A549 (cell line): ENCODE data around the gene SDF2. TPM values are rescaled to one million over a fixed set of nuclear protein-coding genes. Genes with fewer than 3 reads are reported as not detected.
A peak's percentile ranks its signal among the peaks of the same experiment; 100 is the strongest.

ENCODE experiments used
- ATAC-seq, 2 experiments: fragments of 200-7000 bp in 1 of 2; fragments of >200 bp in 1 of 2; cut with Nextera tagmentation in 1 of 2; cut with Tn5 transposase in 1 of 2; 3 replicates each; pipeline versions ENCODE4 v1.8.0 to v1.9.1; 2018 to 2020; ENCODE audit warnings: mild to moderate bottlenecking in 1 of 2, moderate library complexity in 1 of 2
- CTCF ChIA-PET: fragments of 300-600 bp; sonication (Branson Sonifier 250); formaldehyde crosslinking; extraction: SDS; loops from one replicate; lab custom pipeline; 2021; ENCODE audit warnings: antibody characterized with exemption, inconsistent platforms; lab: Yijun Ruan, JAX
- POLR2A ChIA-PET: fragments of 350-600 bp; formaldehyde crosslinking; extraction: SDS; loops from one replicate; lab custom pipeline; 2021; ENCODE audit warnings: antibody characterized with exemption, inconsistent platforms; lab: Yijun Ruan, JAX
- DNase-seq, 2 experiments: peaks; one replicate each; pipeline versions ENCODE4 v3.0.0 to v3.0.0-alpha.2; 2011 to 2016; ENCODE audit warnings: low read depth in 1 of 2, low spot score in 1 of 2
- FAIRE-seq: peaks from 2 replicates; lab custom pipeline; 2011; peaks lifted over from hg19 to GRCh38; lab: Jason Lieb, UNC
- H3K27ac ChIP-seq, 2 experiments: fragments of >200 bp; sonication (Bioruptor Twin); formaldehyde crosslinking; 3 replicates each; pipeline ENCODE4 v1.5.1; 2016 to 2017
- H3K4me1 ChIP-seq: fragments of >200 bp; sonication (Bioruptor Twin); formaldehyde crosslinking; 3 replicates; pipeline ENCODE4 v1.6.1; 2016
- H3K4me2 ChIP-seq: fragments of >200 bp; sonication (Bioruptor Twin); formaldehyde crosslinking; 3 replicates; pipeline ENCODE4 v1.6.1; 2016
- H3K4me3 ChIP-seq: fragments of >200 bp; sonication (Bioruptor Twin); formaldehyde crosslinking; 3 replicates; pipeline ENCODE4 v1.5.1; 2016
- H3K9me3 ChIP-seq: fragments of >200 bp; sonication (Bioruptor Twin); formaldehyde crosslinking; 3 replicates; pipeline ENCODE4 v1.6.1; 2016
- ATOH8 ChIP-seq: fragments of 250-450 bp; sonication (Bioruptor Pico); IDR thresholded peaks from 2 replicates; pipeline ENCODE4 v1.5.0; 2020; ENCODE audit warnings: low read depth, mild to moderate bottlenecking, moderate library complexity
- BHLHE40 ChIP-seq: IDR thresholded peaks from 2 replicates; pipeline ENCODE4 v1.6.1; 2012; ENCODE audit warnings: low read depth, low read length, inconsistent platforms
- CBX2 ChIP-seq: fragments of 200-600 bp; sonication (generic); IDR thresholded peaks from 2 replicates; pipeline ENCODE4 v1.6.1; 2016; ENCODE audit warnings: low read depth, mild to moderate bottlenecking, borderline replicate concordance
- CBX8 ChIP-seq: fragments of 200-600 bp; sonication (generic); IDR thresholded peaks from 2 replicates; pipeline ENCODE4 v1.6.1; 2016
- CEBPB ChIP-seq, 2 experiments: fragments of >200 bp in 1 of 2; sonication (Bioruptor Twin) in 1 of 2; formaldehyde crosslinking in 1 of 2; IDR thresholded peaks; 2 replicates each; pipeline ENCODE4 v1.6.1; 2012 to 2016
- EHF ChIP-seq: fragments of 250-450 bp; sonication (Bioruptor Pico); IDR thresholded peaks from 2 replicates; pipeline ENCODE4 v1.5.0; 2020; ENCODE audit warnings: mild to moderate bottlenecking
- EHMT2 ChIP-seq: fragments of 200-600 bp; sonication (generic); IDR thresholded peaks from 2 replicates; pipeline ENCODE4 v1.6.1; 2016; ENCODE audit warnings: antibody characterized with exemption, low read depth, mild to moderate bottlenecking, moderate library complexity
- ESRRA ChIP-seq: fragments of 150-350 bp; IDR thresholded peaks from 2 replicates; pipeline ENCODE4 v1.6.1; 2014; ENCODE audit warnings: mild to moderate bottlenecking, low read length, borderline replicate concordance
- FOSB ChIP-seq: fragments of 250-450 bp; sonication (Bioruptor Pico); IDR thresholded peaks from 2 replicates; pipeline ENCODE4 v1.5.0; 2020; ENCODE audit warnings: mild to moderate bottlenecking, moderate library complexity
- HDAC2 ChIP-seq: fragments of 200-600 bp; sonication (generic); IDR thresholded peaks from 2 replicates; pipeline ENCODE4 v1.6.1; 2016
- HOXA7 ChIP-seq: fragments of 250-450 bp; sonication (Bioruptor Pico); IDR thresholded peaks from 2 replicates; pipeline ENCODE4 v1.5.0; 2020; ENCODE audit warnings: mild to moderate bottlenecking, moderate library complexity
- HOXB5 ChIP-seq: fragments of 250-450 bp; sonication (Bioruptor Pico); IDR thresholded peaks from 2 replicates; pipeline ENCODE4 v1.5.0; 2020; ENCODE audit warnings: mild to moderate bottlenecking, moderate library complexity
- JUN ChIP-seq, 2 experiments: fragments of >200 bp; sonication (Bioruptor Twin); formaldehyde crosslinking; IDR thresholded peaks; 2 replicates in 1 of 2; 3 replicates in 1 of 2; pipeline ENCODE4 v1.6.1; 2016 to 2017
- KDM1A ChIP-seq: fragments of 200-600 bp; sonication (generic); IDR thresholded peaks from 2 replicates; pipeline ENCODE4 v1.6.1; 2016; ENCODE audit warnings: low read depth, mild to moderate bottlenecking
- MAFK ChIP-seq: fragments of 450-650 bp; IDR thresholded peaks from 2 replicates; pipeline ENCODE4 v1.6.1; 2014; ENCODE audit not compliant: partially characterized antibody
- MYC ChIP-seq: IDR thresholded peaks from 2 replicates; pipeline ENCODE4 v1.6.1; 2012; ENCODE audit warnings: mild to moderate bottlenecking, inconsistent platforms, low read length, improper control_type of control experiment, borderline replicate concordance
- PBX3 ChIP-seq: IDR thresholded peaks from 2 replicates; pipeline ENCODE4 v1.6.1; 2012
- PHF8 ChIP-seq: fragments of 200-600 bp; sonication (generic); IDR thresholded peaks from 2 replicates; pipeline ENCODE4 v1.6.1; 2016; ENCODE audit warnings: low read depth, mild to moderate bottlenecking, antibody characterized with exemption, moderate library complexity, borderline replicate concordance
- POLR2A ChIP-seq: IDR thresholded peaks from 2 replicates; pipeline ENCODE4 v1.6.1; 2012; ENCODE audit warnings: mild to moderate bottlenecking, low read length
- POLR2AphosphoS2 ChIP-seq: conservative IDR thresholded peaks from 2 replicates; pipeline ENCODE4 v1.6.1; 2012; ENCODE audit warnings: low read length, improper control_type of control experiment, inconsistent platforms
- RAD21 ChIP-seq, 2 experiments: fragments of >200 bp in 1 of 2; sonication (Bioruptor Twin) in 1 of 2; formaldehyde crosslinking in 1 of 2; IDR thresholded peaks in 1 of 2; conservative IDR thresholded peaks in 1 of 2; 2 replicates in 1 of 2; 3 replicates in 1 of 2; pipeline ENCODE4 v1.6.1; 2012 to 2018; ENCODE audit warnings: inconsistent platforms in 1 of 2
- REST ChIP-seq: fragments of 200-600 bp; sonication (generic); IDR thresholded peaks from 2 replicates; pipeline ENCODE4 v1.6.1; 2016; ENCODE audit warnings: antibody characterized with exemption, mild to moderate bottlenecking, moderate library complexity
- RNF2 ChIP-seq: fragments of 200-600 bp; sonication (generic); IDR thresholded peaks from 2 replicates; pipeline ENCODE4 v1.6.1; 2016; ENCODE audit warnings: low read depth, mild to moderate bottlenecking, antibody characterized with exemption, moderate library complexity, borderline replicate concordance
- SMC3 ChIP-seq: fragments of >200 bp; sonication (Bioruptor Twin); formaldehyde crosslinking; IDR thresholded peaks from 3 replicates; pipeline ENCODE4 v1.6.1; 2018; ENCODE audit warnings: inconsistent platforms
- TFCP2L1 ChIP-seq: fragments of 250-450 bp; sonication (Bioruptor Pico); IDR thresholded peaks from 2 replicates; pipeline ENCODE4 v1.5.0; 2021; ENCODE audit warnings: mild to moderate bottlenecking
- ZC3H11A ChIP-seq: fragments of 450-650 bp; IDR thresholded peaks from 2 replicates; pipeline ENCODE4 v1.6.1; 2014; ENCODE audit warnings: antibody characterized with exemption, mild to moderate bottlenecking
- ZNF302 ChIP-seq: fragments of 250-450 bp; sonication (Bioruptor Pico); IDR thresholded peaks from 2 replicates; pipeline ENCODE4 v1.9.0; 2021; ENCODE audit warnings: inconsistent platforms, mild to moderate bottlenecking, moderate library complexity
- ZSCAN20 ChIP-seq: fragments of 250-450 bp; sonication (Bioruptor Pico); IDR thresholded peaks from 2 replicates; pipeline ENCODE4 v1.8.0; 2022; ENCODE audit warnings: mild to moderate bottlenecking, moderate library complexity
- WGBS: methylation state at CpG from one replicate; pipeline ENCODE4 v1.1.6; 2017; ENCODE audit errors: missing lambda C conversion rate; 5-methylcytosine and 5-hydroxymethylcytosine counted together
- polyA plus RNA-seq, 4 experiments: library from polyadenylated mRNA; depleted of rRNA in 3 of 4; stranded (reverse); fragments of >200 nt; fragmentation: RNase III in 1 of 4; extraction: RNeasy Plus Mini Kit Qiagen cat#74134 plus additional on column Dnase treatment in 1 of 4; gene quantifications; 2 replicates in 3 of 4; 3 replicates in 1 of 4; pipeline ENCODE4 v1.2.3, GENCODE V29; 2011 to 2017
- TF ChIP-seq, protein P1 (sequence below): fragments of 250-450 bp; sonication (Bioruptor Pico); IDR thresholded peaks from 2 replicates; pipeline ENCODE4 v1.5.0; 2021; ENCODE audit warnings: mild to moderate bottlenecking, moderate library complexity, borderline replicate concordance
- TF ChIP-seq, protein P2 (sequence below): fragments of >200 bp; sonication (Bioruptor Twin); formaldehyde crosslinking; IDR thresholded peaks from 2 replicates; pipeline ENCODE4 v1.6.1; 2016
- TF ChIP-seq, protein P3 (sequence below): IDR thresholded peaks from 2 replicates; pipeline ENCODE4 v1.6.1; 2012; ENCODE audit warnings: low read depth, borderline replicate concordance

SDF2 gene
- polyA plus RNA-seq, 2 of the 4 experiments (the other 2 are of a cell fraction), result 87.9 to 93.8 TPM

- peak overlapping the region; percentile 53 for H3K4me3 ChIP-seq
- peak; percentile 81 to 94 for ATAC-seq
- peaks cover 17% of the 10 kb centered on the region for H3K4me1 ChIP-seq
- WGBS, result 9% methylated on average over 55 of the region's 74 CpGs
- peak overlapping the region; percentile 73 for H3K4me2 ChIP-seq
- ChIA-PET CTCF (interaction anchor here (1.0 to 17.6 kb wide), 10 partner anchors 8 to 217 kb away, joined by 3 to 335 read pairs (median 10); partner anchors contain the start of genes BLTP2, NEK8, RPL23A and SUPT6H), POLR2A (interaction anchor here (0.6 to 4.8 kb wide), 18 partner anchors 8 to 132 kb away, joined by 3 to 54 read pairs (median 6); partner anchors contain the start of genes BLTP2, RPL23A, SDF2 and SUPT6H)
- FAIRE-seq, result no peak
- DNase-seq, result peak; percentile 92 to 97
- H3K27ac ChIP-seq, result peak overlapping the region; percentile 82 to 92
- H3K9me3 ChIP-seq, result no peaks in the 10 kb centered on the region
- TF ChIP-seq HDAC2, result no peak
- TF ChIP-seq ZC3H11A, result no peak
- TF ChIP-seq POLR2AphosphoS2, result 0 out of 2 replicates have a peak, but pooled peaks have one; percentile 2
- no peak for TF ChIP-seq KDM1A
- TF ChIP-seq EHF, result no peak
- peak; percentile 7; the same call in 1 of the 2 replicates for TF ChIP-seq ATOH8 (CRISPR knock-in tag)
- peak; percentile 52 for TF ChIP-seq FOSB (CRISPR knock-in tag)
- TF ChIP-seq ZSCAN20 (CRISPR knock-in tag), result no peak
- TF ChIP-seq RAD21 (conservative IDR thresholded peaks at IDR 0.05 in 1 of 2, IDR thresholded peaks at IDR 0.05 in 1 of 2), result no peak
- no peak for TF ChIP-seq MAFK
- TF ChIP-seq HOXA7 (CRISPR knock-in tag), result 0 out of 2 replicates have a peak, but pooled peaks have one; percentile 78
- TF ChIP-seq CEBPB (IDR thresholded peaks at IDR 0.05), result no peak
- no peak for TF ChIP-seq ZNF302 (CRISPR knock-in tag)
- TF ChIP-seq REST, result 0 out of 2 replicates have a peak, but pooled peaks have one; percentile 41
- TF ChIP-seq, protein P1, sequence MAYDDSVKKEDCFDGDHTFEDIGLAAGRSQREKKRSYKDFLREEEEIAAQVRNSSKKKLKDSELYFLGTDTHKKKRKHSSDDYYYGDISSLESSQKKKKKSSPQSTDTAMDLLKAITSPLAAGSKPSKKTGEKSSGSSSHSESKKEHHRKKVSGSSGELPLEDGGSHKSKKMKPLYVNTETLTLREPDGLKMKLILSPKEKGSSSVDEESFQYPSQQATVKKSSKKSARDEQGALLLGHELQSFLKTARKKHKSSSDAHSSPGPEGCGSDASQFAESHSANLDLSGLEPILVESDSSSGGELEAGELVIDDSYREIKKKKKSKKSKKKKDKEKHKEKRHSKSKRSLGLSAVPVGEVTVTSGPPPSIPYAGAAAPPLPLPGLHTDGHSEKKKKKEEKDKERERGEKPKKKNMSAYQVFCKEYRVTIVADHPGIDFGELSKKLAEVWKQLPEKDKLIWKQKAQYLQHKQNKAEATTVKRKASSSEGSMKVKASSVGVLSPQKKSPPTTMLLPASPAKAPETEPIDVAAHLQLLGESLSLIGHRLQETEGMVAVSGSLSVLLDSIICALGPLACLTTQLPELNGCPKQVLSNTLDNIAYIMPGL (CRISPR knock-in tag), result no peak
- no peak for TF ChIP-seq RNF2
- TF ChIP-seq CBX8, result no peak
- TF ChIP-seq POLR2A, result peak; percentile 81
- TF ChIP-seq PBX3, result peak; percentile 49; the same call in 1 of the 2 replicates
- no peak for TF ChIP-seq EHMT2
- no peak for TF ChIP-seq ESRRA
- TF ChIP-seq, protein P2, sequence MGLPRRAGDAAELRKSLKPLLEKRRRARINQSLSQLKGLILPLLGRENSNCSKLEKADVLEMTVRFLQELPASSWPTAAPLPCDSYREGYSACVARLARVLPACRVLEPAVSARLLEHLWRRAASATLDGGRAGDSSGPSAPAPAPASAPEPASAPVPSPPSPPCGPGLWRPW, result no peak
- peak; percentile 91 for TF ChIP-seq TFCP2L1 (CRISPR knock-in tag)
- no peak; the same call in 1 of the 2 replicates for TF ChIP-seq HOXB5 (CRISPR knock-in tag)
- TF ChIP-seq, protein P3, sequence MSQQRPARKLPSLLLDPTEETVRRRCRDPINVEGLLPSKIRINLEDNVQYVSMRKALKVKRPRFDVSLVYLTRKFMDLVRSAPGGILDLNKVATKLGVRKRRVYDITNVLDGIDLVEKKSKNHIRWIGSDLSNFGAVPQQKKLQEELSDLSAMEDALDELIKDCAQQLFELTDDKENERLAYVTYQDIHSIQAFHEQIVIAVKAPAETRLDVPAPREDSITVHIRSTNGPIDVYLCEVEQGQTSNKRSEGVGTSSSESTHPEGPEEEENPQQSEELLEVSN, result peak; percentile 91
- peak; percentile 82 for TF ChIP-seq PHF8
- no peak for TF ChIP-seq BHLHE40
- TF ChIP-seq JUN (IDR thresholded peaks at IDR 0.05), result peak; percentile 72 to 84; a peak in 3 of 5 replicates
- no peak for TF ChIP-seq SMC3
- no peak for TF ChIP-seq CBX2
- no peak for TF ChIP-seq MYC
Measured at GRCh38 chr17:28710861-28711722, 49.4 kb upstream of the SDF2 start.
